Neural progenitor cell (in vitro differentiated cells): ENCODE results near the gene MYMK.

Experiments
- CTCF ChIP-seq: fragments of 200-600 bp; sonication (generic); IDR thresholded peaks from 2 replicates; pipeline ENCODE4 v1.5.1; 2017; ENCODE audit warnings: antibody characterized with exemption, mild to moderate bottlenecking
- EZH2 ChIP-seq: fragments of 200-600 bp; sonication (generic); IDR thresholded peaks from 2 replicates; pipeline ENCODE4 v1.6.1; 2017; ENCODE audit warnings: antibody characterized with exemption, mild to moderate bottlenecking, moderate library complexity
- EZH2phosphoT487 ChIP-seq: fragments of 200-600 bp; sonication (generic); IDR thresholded peaks from 2 replicates; pipeline ENCODE4 v1.6.1; 2017; ENCODE audit warnings: antibody characterized with exemption

GRCh38 chr9:133545494-133546286 lies 20.9 kb upstream of the MYMK start:
- no peak for TF ChIP-seq CTCF
- no peak for TF ChIP-seq EZH2
- TF ChIP-seq EZH2phosphoT487, result no peak
